ENCODE data around the gene MARK4. TPM values are rescaled to one million over a fixed set of nuclear protein-coding genes. Genes with fewer than 3 reads are reported as not detected.

MARK4 gene
- total RNA-seq, 2 experiments from 2014 or later, result 18.1 to 19.8 TPM

DNA sequence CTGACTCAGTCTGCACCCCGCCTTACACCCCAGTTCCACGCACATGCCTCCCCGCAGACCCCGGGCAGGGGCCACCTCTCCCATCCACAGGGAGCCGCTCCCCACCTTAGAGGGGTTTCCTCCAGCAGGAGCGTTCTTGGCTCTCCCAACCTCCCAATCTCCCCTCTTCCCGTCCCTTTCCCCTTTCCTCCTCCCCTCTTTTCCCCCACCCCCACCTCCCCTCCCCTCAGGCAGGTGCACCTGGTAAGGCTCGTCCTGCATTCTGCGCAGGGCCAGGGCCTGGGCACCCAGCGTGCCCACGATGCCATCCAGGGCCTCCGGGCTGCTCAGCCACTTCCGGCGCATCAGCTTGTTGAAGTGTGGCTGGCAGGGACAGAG, 33.1 kb upstream of the MARK4 start:
- H3K36me3 Mint-ChIP-seq (ENCODE audit: low read depth), result no peaks in the 10 kb centered on the region
- no peaks in the 10 kb centered on the region for H3K9me3 Mint-ChIP-seq
- intact Hi-C loops (cut with DNase I, micrococcal nuclease), result no loop called here
- H3K4me3 Mint-ChIP-seq, result no peak overlapping the region
- H3K4me1 Mint-ChIP-seq (ENCODE audit: low read depth), result no peaks in the 10 kb centered on the region
- TF ChIP-seq, protein P1, sequence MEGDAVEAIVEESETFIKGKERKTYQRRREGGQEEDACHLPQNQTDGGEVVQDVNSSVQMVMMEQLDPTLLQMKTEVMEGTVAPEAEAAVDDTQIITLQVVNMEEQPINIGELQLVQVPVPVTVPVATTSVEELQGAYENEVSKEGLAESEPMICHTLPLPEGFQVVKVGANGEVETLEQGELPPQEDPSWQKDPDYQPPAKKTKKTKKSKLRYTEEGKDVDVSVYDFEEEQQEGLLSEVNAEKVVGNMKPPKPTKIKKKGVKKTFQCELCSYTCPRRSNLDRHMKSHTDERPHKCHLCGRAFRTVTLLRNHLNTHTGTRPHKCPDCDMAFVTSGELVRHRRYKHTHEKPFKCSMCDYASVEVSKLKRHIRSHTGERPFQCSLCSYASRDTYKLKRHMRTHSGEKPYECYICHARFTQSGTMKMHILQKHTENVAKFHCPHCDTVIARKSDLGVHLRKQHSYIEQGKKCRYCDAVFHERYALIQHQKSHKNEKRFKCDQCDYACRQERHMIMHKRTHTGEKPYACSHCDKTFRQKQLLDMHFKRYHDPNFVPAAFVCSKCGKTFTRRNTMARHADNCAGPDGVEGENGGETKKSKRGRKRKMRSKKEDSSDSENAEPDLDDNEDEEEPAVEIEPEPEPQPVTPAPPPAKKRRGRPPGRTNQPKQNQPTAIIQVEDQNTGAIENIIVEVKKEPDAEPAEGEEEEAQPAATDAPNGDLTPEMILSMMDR (IDR thresholded peaks at IDR 0.05), result no peak
- Histone ChIP-seq H3K27ac (ENCODE audit: low read depth in 1 of 2, low read length in 2 of 2) (no peak overlapping the region), H3K36me3 (ENCODE audit: insufficient read depth, low read length) (no peaks in the 10 kb centered on the region), H3K9me3 (ENCODE audit: control insufficient read depth in 1 of 2, insufficient read depth in 1 of 2, low read length in 2 of 2) (no peaks in the 10 kb centered on the region), H3K4me3 (ENCODE audit: low read length) (no peak overlapping the region), H3K27me3 (ENCODE audit: control insufficient read depth in 1 of 2, insufficient read depth in 2 of 2, low read length in 2 of 2) (peaks cover 30 to 32% of the 10 kb centered on the region in 2 experiments), H3K4me1 (ENCODE audit: insufficient read depth, low read length) (peaks cover 5% of the 10 kb centered on the region)
- ChIA-PET POLR2A (no interaction called here), CTCF (no interaction called here)
- no peak for ATAC-seq (ENCODE audit: poor library complexity)
- peaks cover 61% of the 10 kb centered on the region for H3K27me3 Mint-ChIP-seq
- H3K27ac Mint-ChIP-seq, result no peak overlapping the region
- DNase-seq, result no peak

DNA sequence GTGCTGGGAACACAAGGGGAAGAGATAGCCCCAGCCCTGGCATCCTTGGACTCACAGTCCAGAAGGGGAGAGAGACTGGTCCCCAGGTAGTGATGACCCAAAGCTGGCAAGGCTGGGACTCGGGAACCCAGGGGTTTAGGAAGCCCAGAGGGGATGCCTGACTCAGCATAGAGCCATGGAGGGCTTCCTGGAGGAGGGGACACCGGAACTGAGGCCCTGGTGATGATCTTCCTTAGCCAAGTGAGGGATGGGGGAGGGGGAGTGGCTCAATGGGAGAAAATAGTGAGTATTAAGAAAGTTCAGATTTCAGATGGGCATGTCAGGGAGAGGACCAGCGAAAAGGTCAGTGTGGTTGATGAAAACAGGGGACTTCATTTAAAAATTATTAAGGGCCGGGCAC, 32.6 kb upstream of the MARK4 start:
- Mint-ChIP-seq H3K9me3 (no peaks in the 10 kb centered on the region), H3K27ac (no peak overlapping the region), H3K36me3 (ENCODE audit: low read depth) (no peaks in the 10 kb centered on the region), H3K4me1 (ENCODE audit: low read depth) (no peaks in the 10 kb centered on the region), H3K4me3 (no peak overlapping the region), H3K27me3 (peaks cover 63% of the 10 kb centered on the region)
- peaks cover 5% of the 10 kb centered on the region for H3K4me1 ChIP-seq (ENCODE audit: insufficient read depth, low read length)
- no peaks in the 10 kb centered on the region for H3K36me3 ChIP-seq (ENCODE audit: insufficient read depth, low read length)
- ChIA-PET CTCF (no interaction called here), POLR2A (no interaction called here)
- peaks cover 30 to 32% of the 10 kb centered on the region in 2 experiments for H3K27me3 ChIP-seq (ENCODE audit: control insufficient read depth in 1 of 2, insufficient read depth in 2 of 2, low read length in 2 of 2)
- H3K9me3 ChIP-seq (ENCODE audit: control insufficient read depth in 1 of 2, insufficient read depth in 1 of 2, low read length in 2 of 2), result no peaks in the 10 kb centered on the region
- intact Hi-C loops (cut with DNase I, micrococcal nuclease), result no loop called here
- TF ChIP-seq, protein P1 (IDR thresholded peaks at IDR 0.05), result no peak
- H3K27ac ChIP-seq (ENCODE audit: low read depth in 1 of 2, low read length in 2 of 2), result no peak overlapping the region
- no peak overlapping the region for H3K4me3 ChIP-seq (ENCODE audit: low read length)
- ATAC-seq (ENCODE audit: poor library complexity) (no peak), DNase-seq (no peak)

DNA sequence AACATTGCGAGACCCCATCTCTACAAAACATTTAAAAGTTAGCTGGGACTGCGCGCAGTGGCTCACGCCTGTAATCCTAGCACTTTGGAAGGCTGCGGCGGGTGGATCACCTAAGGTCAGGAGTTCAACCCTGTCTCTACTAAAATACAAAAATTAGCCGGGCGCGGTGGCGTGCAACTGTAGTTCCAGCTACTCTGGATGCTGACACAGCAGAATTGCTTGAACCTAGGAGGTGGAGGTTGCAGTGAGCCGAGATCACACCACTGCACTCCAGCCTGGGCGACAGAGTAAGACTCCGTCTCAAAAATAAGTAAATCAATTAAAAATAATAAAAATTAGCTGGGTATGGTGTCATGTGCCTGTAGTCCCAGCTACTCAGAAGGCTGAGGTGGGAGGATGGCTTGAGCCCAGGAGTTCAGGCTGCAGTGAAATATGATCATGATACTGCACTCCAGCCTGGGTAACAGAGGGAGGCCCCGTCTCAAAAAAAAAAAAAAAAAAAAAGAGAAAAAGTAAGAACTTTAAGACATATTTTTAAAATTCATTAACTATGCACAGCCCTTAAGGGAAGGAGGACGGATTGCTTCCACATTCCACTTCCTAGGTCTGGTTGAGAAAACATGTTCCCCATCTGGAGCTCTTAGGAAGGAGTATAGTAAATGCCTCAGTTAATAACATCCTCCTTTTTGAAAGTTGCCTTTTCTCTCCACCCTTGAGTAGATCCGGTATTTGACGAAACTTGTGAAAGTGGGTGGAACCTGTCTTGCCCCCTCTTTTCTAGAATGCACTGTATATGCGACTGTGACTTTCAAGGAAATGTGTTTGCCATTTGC, 31.9 kb upstream of the MARK4 start:
- ChIA-PET POLR2A (no interaction called here), CTCF (no interaction called here)
- Histone ChIP-seq H3K9me3 (ENCODE audit: control insufficient read depth in 1 of 2, insufficient read depth in 1 of 2, low read length in 2 of 2) (no peaks in the 10 kb centered on the region), H3K4me1 (ENCODE audit: insufficient read depth, low read length) (peaks cover 5% of the 10 kb centered on the region), H3K4me3 (ENCODE audit: low read length) (no peak overlapping the region), H3K27me3 (ENCODE audit: control insufficient read depth in 1 of 2, insufficient read depth in 2 of 2, low read length in 2 of 2) (peaks cover 28 to 35% of the 10 kb centered on the region in 2 experiments), H3K27ac (ENCODE audit: low read depth in 1 of 2, low read length in 2 of 2) (no peak overlapping the region), H3K36me3 (ENCODE audit: insufficient read depth, low read length) (no peaks in the 10 kb centered on the region)
- Mint-ChIP-seq H3K9me3 (no peaks in the 10 kb centered on the region), H3K36me3 (ENCODE audit: low read depth) (no peaks in the 10 kb centered on the region), H3K4me3 (no peak overlapping the region), H3K27me3 (peaks cover 63% of the 10 kb centered on the region), H3K27ac (no peak overlapping the region), H3K4me1 (ENCODE audit: low read depth) (no peaks in the 10 kb centered on the region)
- ATAC-seq (ENCODE audit: poor library complexity), result no peak
- TF ChIP-seq, protein P1 (IDR thresholded peaks at IDR 0.05), result no peak
- no peak for DNase-seq
- intact Hi-C loops (cut with DNase I, micrococcal nuclease), result no loop called here

All from CD4-positive, alpha-beta T cell (primary cell).